ENCODE data around the gene TATDN2. TPM values are rescaled to one million over a fixed set of nuclear protein-coding genes. Genes with fewer than 3 reads are reported as not detected.
A peak's percentile ranks its signal among the peaks of the same experiment; 100 is the strongest.

The TATDN2 gene
- total RNA-seq, 5 donors from 2014 or later (not counting 1 experiment from before 2014, with no cell fraction given), result 58.9 to 82.3 (median 79.9) TPM

DNA sequence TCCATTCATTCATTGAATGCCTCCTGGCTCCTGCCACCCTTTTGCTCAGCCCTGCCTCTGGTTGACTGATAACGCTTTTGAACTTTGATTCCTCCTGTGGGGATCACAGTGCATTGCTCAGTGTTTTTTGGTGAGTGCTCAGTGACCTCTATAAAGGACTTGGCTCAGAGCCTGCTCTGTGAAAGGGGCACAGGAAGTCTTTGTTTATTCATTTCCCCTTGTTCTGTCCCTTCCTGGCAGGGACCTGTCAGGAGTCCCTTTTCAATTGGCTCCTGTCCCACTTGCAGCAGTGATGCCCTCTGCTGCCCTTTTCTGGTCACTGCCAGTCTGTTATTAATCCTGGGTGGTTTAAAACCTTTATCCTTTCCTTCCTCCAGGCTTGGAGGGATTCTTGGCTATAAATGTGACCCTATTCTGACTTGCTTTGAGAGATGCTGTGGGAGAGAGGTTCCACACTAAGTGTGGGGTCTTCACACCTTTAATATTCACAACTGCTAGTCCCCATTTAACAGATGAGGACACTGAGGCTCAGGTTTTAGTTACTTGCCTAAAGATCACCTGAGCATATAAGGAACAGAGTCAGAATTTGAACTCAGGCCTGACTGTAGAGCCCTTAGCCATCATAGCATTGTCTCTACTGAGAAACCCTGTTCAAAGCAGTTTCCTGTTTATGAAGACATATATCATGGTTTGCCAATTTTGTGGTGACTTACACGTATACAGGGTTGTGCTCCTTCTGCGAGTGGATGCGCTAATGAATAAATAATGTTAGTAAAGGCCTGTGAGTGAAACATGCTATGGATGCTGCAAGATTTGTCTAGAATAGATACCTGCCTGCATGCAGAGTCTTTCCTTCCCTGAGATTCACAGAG lies 23.2 kb upstream of the TATDN2 start:
- WGBS (ENCODE audit: insufficient coverage), result 18% methylated on average over 4 of the region's 4 CpGs
- ATAC-seq (replicated peaks in 1 of 4), result peak; percentile 60 to 80 (median 65)
- H3K27ac ChIP-seq (ENCODE audit: low read length), result no peak overlapping the region
- H3K4me1 ChIP-seq (ENCODE audit: control insufficient read depth in 1 of 2, extremely low read depth in 1 of 2, insufficient read depth in 2 of 2, low read length in 2 of 2), result peaks cover 20 to 56% of the 10 kb centered on the region in 2 experiments
- no peaks in the 10 kb centered on the region for H3K27me3 ChIP-seq (replicated peaks in 1 of 2; ENCODE audit: control insufficient read depth in 2 of 2, extremely low read depth in 1 of 2, insufficient read depth in 2 of 2, low read length in 1 of 2)
- peak in 34 of 35 experiments; percentile 18 to 80 (median 50) for DNase-seq
- H3K4me1 Mint-ChIP-seq, result peaks cover 52 to 66% (median 63%) of the 10 kb centered on the region in 3 donors
- peaks cover 3 to 6% of the 10 kb centered on the region in 2 donors for H3K36me3 ChIP-seq (ENCODE audit: control insufficient read depth in 2 of 2, extremely low read depth in 1 of 2, insufficient read depth in 1 of 2, low read length in 1 of 2)
- H3K36me3 Mint-ChIP-seq, result peaks cover 19% of the 10 kb centered on the region
- ChIA-PET POLR2A (interaction anchor here in 1 of 2 donors (0.6 kb wide), 1 partner anchor 293 kb away, joined by 7 read pairs; no protein-coding TSS in a partner anchor), CTCF (interaction anchor here in 1 of 2 donors (0.6 kb wide), 1 partner anchor 196 kb away, joined by 6 read pairs; no protein-coding TSS in a partner anchor)
- H3K27ac Mint-ChIP-seq, result peak overlapping the region; percentile 81 to 86
- no peaks in the 10 kb centered on the region for H3K9me3 ChIP-seq
- no peaks in the 10 kb centered on the region for H3K27me3 Mint-ChIP-seq
- peak overlapping the region in 2 of 3 donors; percentile 7 to 47 for H3K4me3 Mint-ChIP-seq
- H3K4me3 ChIP-seq (ENCODE audit: control insufficient read depth in 1 of 2, extremely low read depth in 1 of 2, low read length in 1 of 2), result no peak overlapping the region
- H3K9me3 Mint-ChIP-seq, result no peaks in the 10 kb centered on the region

- CTCF ChIA-PET, result interaction anchor here in 1 of 2 donors (0.6 kb wide), 1 partner anchor 24 kb away, joined by 3 read pairs; no protein-coding TSS in a partner anchor
- peaks cover 20 to 43% of the 10 kb centered on the region in 2 experiments for H3K4me1 ChIP-seq (ENCODE audit: control insufficient read depth in 1 of 2, extremely low read depth in 1 of 2, insufficient read depth in 2 of 2, low read length in 2 of 2)
- POLR2A ChIA-PET, result no interaction called here
These were observed 22.0 kb upstream of the TATDN2 start for GRCh38 chr3:10226293-10226692.

GRCh38 chr3:10228248-10228950 lies 19.9 kb upstream of the TATDN2 start:
- peak in 1 of 4 experiments; percentile 11 for ATAC-seq (replicated peaks in 1 of 4)
- no peak for DNase-seq
- Mint-ChIP-seq H3K27me3 (no peaks in the 10 kb centered on the region), H3K27ac (peak overlapping the region; percentile 72 to 73), H3K9me3 (no peaks in the 10 kb centered on the region), H3K4me3 (no peak overlapping the region), H3K36me3 (peaks cover 18% of the 10 kb centered on the region), H3K4me1 (peaks cover 36 to 44% (median 40%) of the 10 kb centered on the region in 3 donors)
- Histone ChIP-seq H3K36me3 (ENCODE audit: control insufficient read depth in 2 of 2, extremely low read depth in 1 of 2, insufficient read depth in 1 of 2, low read length in 1 of 2) (peaks cover 0 to 6% of the 10 kb centered on the region in 2 donors), H3K9me3 (no peaks in the 10 kb centered on the region), H3K27ac (ENCODE audit: low read length) (peak overlapping the region; percentile 46), H3K4me1 (ENCODE audit: control insufficient read depth in 1 of 2, extremely low read depth in 1 of 2, insufficient read depth in 2 of 2, low read length in 2 of 2) (peaks cover 20 to 39% of the 10 kb centered on the region in 2 experiments), H3K4me3 (ENCODE audit: control insufficient read depth in 1 of 2, extremely low read depth in 1 of 2, low read length in 1 of 2) (no peak overlapping the region), H3K27me3 (replicated peaks in 1 of 2; ENCODE audit: control insufficient read depth in 2 of 2, extremely low read depth in 1 of 2, insufficient read depth in 2 of 2, low read length in 1 of 2) (no peaks in the 10 kb centered on the region)
- WGBS (ENCODE audit: insufficient coverage), result 33% methylated on average over 1 of the region's 4 CpGs
- ChIA-PET POLR2A (interaction anchor here in 1 of 2 donors (0.7 kb wide), 1 partner anchor 38 kb away, joined by 4 read pairs; no protein-coding TSS in a partner anchor), CTCF (interaction anchor here in 1 of 2 donors (0.7 kb wide), 1 partner anchor 474 kb away, joined by 3 read pairs; no protein-coding TSS in a partner anchor)

More at GRCh38 chr3:10226293-10226692, 22.0 kb upstream of the TATDN2 start:
- no peak overlapping the region for H3K4me3 Mint-ChIP-seq
- H3K4me1 Mint-ChIP-seq, result peaks cover 43 to 57% (median 53%) of the 10 kb centered on the region in 3 donors
- peaks cover 3 to 6% of the 10 kb centered on the region in 2 donors for H3K36me3 ChIP-seq (ENCODE audit: control insufficient read depth in 2 of 2, extremely low read depth in 1 of 2, insufficient read depth in 1 of 2, low read length in 1 of 2)
- H3K27ac ChIP-seq (ENCODE audit: low read length), result no peak overlapping the region
- no peak for ATAC-seq (replicated peaks in 1 of 4)
- no peaks in the 10 kb centered on the region for H3K27me3 ChIP-seq (replicated peaks in 1 of 2; ENCODE audit: control insufficient read depth in 2 of 2, extremely low read depth in 1 of 2, insufficient read depth in 2 of 2, low read length in 1 of 2)
- no peaks in the 10 kb centered on the region for H3K27me3 Mint-ChIP-seq
- peaks cover 19% of the 10 kb centered on the region for H3K36me3 Mint-ChIP-seq
- H3K4me3 ChIP-seq (ENCODE audit: control insufficient read depth in 1 of 2, extremely low read depth in 1 of 2, low read length in 1 of 2), result no peak overlapping the region
- H3K9me3 ChIP-seq, result no peaks in the 10 kb centered on the region
- WGBS (ENCODE audit: insufficient coverage), result 83% methylated on average over 7 of the region's 10 CpGs
- no peaks in the 10 kb centered on the region for H3K9me3 Mint-ChIP-seq
- no peak for DNase-seq
- H3K27ac Mint-ChIP-seq, result no peak overlapping the region

- peak overlapping the region; percentile 41 to 46 for H3K27ac Mint-ChIP-seq
- no peak for ATAC-seq (replicated peaks in 1 of 4)
- WGBS (ENCODE audit: insufficient coverage), result 100% methylated on average over 5 of the region's 7 CpGs
These were observed 18.7 kb upstream of the TATDN2 start for GRCh38 chr3:10229576-10229975.

DNA sequence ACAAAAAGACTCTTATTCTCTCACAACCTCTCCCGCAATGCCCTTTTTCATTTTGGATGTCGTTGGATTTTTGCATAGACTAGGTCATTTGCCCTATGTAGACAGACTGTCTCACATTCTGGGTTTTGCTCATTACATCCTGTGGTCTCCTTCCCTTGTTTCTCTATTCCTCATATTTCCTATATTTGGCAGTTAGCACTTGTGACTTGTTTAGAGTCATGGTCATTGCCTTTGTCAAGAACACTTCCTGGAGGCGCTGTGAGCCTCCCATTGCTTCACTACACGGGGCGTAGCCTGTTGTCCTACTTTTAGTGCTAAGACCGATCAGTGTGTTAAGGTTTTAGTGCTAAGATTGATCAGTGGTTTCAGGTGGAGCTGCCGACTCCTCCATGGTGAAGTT lies 16.1 kb upstream of the TATDN2 start:
- Histone ChIP-seq H3K4me3 (ENCODE audit: control insufficient read depth in 1 of 2, extremely low read depth in 1 of 2, low read length in 1 of 2) (no peak overlapping the region), H3K27ac (ENCODE audit: low read length) (no peak overlapping the region), H3K36me3 (ENCODE audit: control insufficient read depth in 2 of 2, extremely low read depth in 1 of 2, insufficient read depth in 1 of 2, low read length in 1 of 2) (peaks cover 4 to 23% of the 10 kb centered on the region in 2 donors), H3K4me1 (ENCODE audit: control insufficient read depth in 1 of 2, extremely low read depth in 1 of 2, insufficient read depth in 2 of 2, low read length in 2 of 2) (peaks cover 8 to 15% of the 10 kb centered on the region in 2 experiments), H3K27me3 (replicated peaks in 1 of 2; ENCODE audit: control insufficient read depth in 2 of 2, extremely low read depth in 1 of 2, insufficient read depth in 2 of 2, low read length in 1 of 2) (no peaks in the 10 kb centered on the region), H3K9me3 (no peaks in the 10 kb centered on the region)
- 90% methylated on average over 6 of the region's 7 CpGs for WGBS (ENCODE audit: insufficient coverage)
- Mint-ChIP-seq H3K9me3 (no peaks in the 10 kb centered on the region), H3K27ac (peak overlapping the region in 1 of 2 donors; percentile 60), H3K4me3 (peak overlapping the region in 1 of 3 donors; percentile 0), H3K36me3 (peaks cover 25% of the 10 kb centered on the region), H3K4me1 (peaks cover 13 to 25% (median 22%) of the 10 kb centered on the region in 3 donors), H3K27me3 (no peaks in the 10 kb centered on the region)
- DNase-seq, result no peak
- ChIA-PET POLR2A (no interaction called here), CTCF (no interaction called here)
- ATAC-seq (replicated peaks in 1 of 4), result no peak

More at GRCh38 chr3:10229576-10229975, 18.7 kb upstream of the TATDN2 start:
- Mint-ChIP-seq H3K27me3 (no peaks in the 10 kb centered on the region), H3K36me3 (peaks cover 18% of the 10 kb centered on the region), H3K4me1 (peaks cover 24 to 32% (median 29%) of the 10 kb centered on the region in 3 donors), H3K4me3 (no peak overlapping the region), H3K9me3 (no peaks in the 10 kb centered on the region)
- CTCF ChIA-PET, result no interaction called here
- no peak overlapping the region for H3K27ac ChIP-seq (ENCODE audit: low read length)
- peaks cover 17 to 28% of the 10 kb centered on the region in 2 experiments for H3K4me1 ChIP-seq (ENCODE audit: control insufficient read depth in 1 of 2, extremely low read depth in 1 of 2, insufficient read depth in 2 of 2, low read length in 2 of 2)
- no peak overlapping the region for H3K4me3 ChIP-seq (ENCODE audit: control insufficient read depth in 1 of 2, extremely low read depth in 1 of 2, low read length in 1 of 2)
- peaks cover 0 to 12% of the 10 kb centered on the region in 2 donors for H3K36me3 ChIP-seq (ENCODE audit: control insufficient read depth in 2 of 2, extremely low read depth in 1 of 2, insufficient read depth in 1 of 2, low read length in 1 of 2)
- H3K9me3 ChIP-seq, result no peaks in the 10 kb centered on the region
- POLR2A ChIA-PET, result no interaction called here
- no peak for DNase-seq
- H3K27me3 ChIP-seq (replicated peaks in 1 of 2; ENCODE audit: control insufficient read depth in 2 of 2, extremely low read depth in 1 of 2, insufficient read depth in 2 of 2, low read length in 1 of 2), result no peaks in the 10 kb centered on the region

GRCh38 chr3:10233988-10234387 lies 14.3 kb upstream of the TATDN2 start:
- peaks cover 4 to 27% of the 10 kb centered on the region in 2 donors for H3K36me3 ChIP-seq (ENCODE audit: control insufficient read depth in 2 of 2, extremely low read depth in 1 of 2, insufficient read depth in 1 of 2, low read length in 1 of 2)
- Mint-ChIP-seq H3K4me3 (no peak overlapping the region), H3K36me3 (peaks cover 32% of the 10 kb centered on the region), H3K27ac (no peak overlapping the region), H3K4me1 (peaks cover 22 to 32% (median 29%) of the 10 kb centered on the region in 3 donors), H3K9me3 (no peaks in the 10 kb centered on the region), H3K27me3 (no peaks in the 10 kb centered on the region)
- POLR2A ChIA-PET, result interaction anchor here in 1 of 2 donors (0.5 kb wide), 1 partner anchor 14 kb away, joined by 5 read pairs; no protein-coding TSS in a partner anchor
- DNase-seq, result no peak
- no peak overlapping the region for H3K27ac ChIP-seq (ENCODE audit: low read length)
- CTCF ChIA-PET, result no interaction called here
- no peaks in the 10 kb centered on the region for H3K27me3 ChIP-seq (replicated peaks in 1 of 2; ENCODE audit: control insufficient read depth in 2 of 2, extremely low read depth in 1 of 2, insufficient read depth in 2 of 2, low read length in 1 of 2)
- no peaks in the 10 kb centered on the region for H3K9me3 ChIP-seq
- ATAC-seq (replicated peaks in 1 of 4), result no peak
- WGBS (ENCODE audit: insufficient coverage), result 94% methylated on average over 12 of the region's 13 CpGs
- H3K4me1 ChIP-seq (ENCODE audit: control insufficient read depth in 1 of 2, extremely low read depth in 1 of 2, insufficient read depth in 2 of 2, low read length in 2 of 2), result peaks cover 12 to 20% of the 10 kb centered on the region in 2 experiments
- no peak overlapping the region for H3K4me3 ChIP-seq (ENCODE audit: control insufficient read depth in 1 of 2, extremely low read depth in 1 of 2, low read length in 1 of 2)

All from T-cell (primary cell).